NCI-H2107 (cell line): Measurements from ENCODE around the gene THAP3.

ENCODE experiments used
- DNase-seq: peaks from one replicate; lab custom pipeline; 2025; lab: John Stamatoyannopoulos, UW

Gene THAP3

GRCh38 chr1:6674771-6675170 is 50.1 kb downstream of the THAP3 start:
- DNase-seq: no peak

- DNase-seq: no peak
These were observed 51.3 kb downstream of the THAP3 start for GRCh38 chr1:6675941-6676340.
